ENCODE results near the gene MBNL1. TPM values are rescaled to one million over a fixed set of nuclear protein-coding genes. Genes with fewer than 3 reads are reported as not detected.

MBNL1 gene
- total RNA-seq, 4 donors from 2014 or later = 261 to 429 (median 389) TPM

GRCh38 chr3:152390647-152391046 lies 121.9 kb downstream of the MBNL1 start:
- TF ChIP-seq CTCF (IDR thresholded peaks at IDR 0.05) (no peak), POLR2A (IDR thresholded peaks at IDR 0.05) (no peak)
- DNase-seq = no peak
- H3K9me3 ChIP-seq = no peaks in the 10 kb centered on the region
- H3K27me3 ChIP-seq = no peaks in the 10 kb centered on the region
- H3K4me3 ChIP-seq = no peak overlapping the region
- peaks cover 0 to 9% (median 0%) of the 10 kb centered on the region in 4 donors for H3K4me1 ChIP-seq
- H3K27ac ChIP-seq = no peak overlapping the region
- H3K36me3 ChIP-seq = peaks cover 0 to 5% (median 0%) of the 10 kb centered on the region in 3 donors

- H3K9me3 ChIP-seq = no peaks in the 10 kb centered on the region
- no peak overlapping the region for H3K27ac ChIP-seq
- no peak for DNase-seq
- no peak for TF ChIP-seq CTCF (IDR thresholded peaks at IDR 0.05)
- no peak for TF ChIP-seq POLR2A (IDR thresholded peaks at IDR 0.05)
- H3K4me1 ChIP-seq = peaks cover 0 to 9% (median 0%) of the 10 kb centered on the region in 4 donors
- no peaks in the 10 kb centered on the region for H3K27me3 ChIP-seq
- H3K36me3 ChIP-seq = peaks cover 0 to 13% (median 0%) of the 10 kb centered on the region in 3 donors
- no peak overlapping the region for H3K4me3 ChIP-seq
Observed at GRCh38 chr3:152391671-152392070, 122.9 kb downstream of the MBNL1 start.

GRCh38 chr3:152392272-152392880 lies 123.6 kb downstream of the MBNL1 start:
- H3K9me3 ChIP-seq = no peaks in the 10 kb centered on the region
- H3K4me3 ChIP-seq = no peak overlapping the region
- TF ChIP-seq CTCF (IDR thresholded peaks at IDR 0.05) (no peak), POLR2A (IDR thresholded peaks at IDR 0.05) (no peak)
- peaks cover 0 to 9% (median 0%) of the 10 kb centered on the region in 4 donors for H3K4me1 ChIP-seq
- peaks cover 0 to 20% (median 0%) of the 10 kb centered on the region in 3 donors for H3K36me3 ChIP-seq
- no peaks in the 10 kb centered on the region for H3K27me3 ChIP-seq
- DNase-seq = no peak
- peak overlapping the region in 1 of 4 donors; percentile 10 for H3K27ac ChIP-seq

GRCh38 chr3:152394246-152394645 lies 125.5 kb downstream of the MBNL1 start:
- no peak for DNase-seq
- H3K4me3 ChIP-seq = no peak overlapping the region
- H3K27ac ChIP-seq = no peak overlapping the region
- no peaks in the 10 kb centered on the region for H3K9me3 ChIP-seq
- H3K4me1 ChIP-seq = peaks cover 0 to 16% (median 2%) of the 10 kb centered on the region in 4 donors
- no peaks in the 10 kb centered on the region for H3K27me3 ChIP-seq
- TF ChIP-seq POLR2A (IDR thresholded peaks at IDR 0.05) (no peak), CTCF (IDR thresholded peaks at IDR 0.05) (no peak)
- peaks cover 0 to 21% (median 0%) of the 10 kb centered on the region in 3 donors for H3K36me3 ChIP-seq

GRCh38 chr3:152395764-152396163 lies 127.0 kb downstream of the MBNL1 start:
- DNase-seq = no peak
- Histone ChIP-seq H3K9me3 (no peaks in the 10 kb centered on the region), H3K27ac (no peak overlapping the region), H3K36me3 (peaks cover 0 to 21% (median 0%) of the 10 kb centered on the region in 3 donors), H3K4me1 (peaks cover 0 to 24% (median 2%) of the 10 kb centered on the region in 4 donors), H3K27me3 (no peaks in the 10 kb centered on the region), H3K4me3 (no peak overlapping the region)
- TF ChIP-seq POLR2A (IDR thresholded peaks at IDR 0.05) (no peak), CTCF (IDR thresholded peaks at IDR 0.05) (no peak)
